ENCODE measurements around the gene CAPN14.

GRCh38 chr2:31227711-31228125 lies 10.4 kb upstream of the CAPN14 start:
- TF ChIP-seq EZH2 (IDR thresholded peaks at IDR 0.05) (no peak), FOXP2 (optimal IDR thresholded peaks at IDR 0.05; ENCODE audit: control extremely low read depth, extremely low read length, insufficient read depth) (no peak)

Data from SK-N-MC (cell line).